GM19239 (cell line): ENCODE results near the gene ERN1.
A peak's percentile ranks its signal among the peaks of the same experiment; 100 is the strongest.

Experiments used
- DNase-seq: peaks from one replicate; pipeline ENCODE4 v3.0.0; 2011; ENCODE audit warnings: low spot score; ENCODE audit not compliant: insufficient read length
- FAIRE-seq: peaks from 2 replicates; lab custom pipeline; 2011; peaks lifted over from hg19 to GRCh38; lab: Jason Lieb, UNC

ERN1 gene

DNA sequence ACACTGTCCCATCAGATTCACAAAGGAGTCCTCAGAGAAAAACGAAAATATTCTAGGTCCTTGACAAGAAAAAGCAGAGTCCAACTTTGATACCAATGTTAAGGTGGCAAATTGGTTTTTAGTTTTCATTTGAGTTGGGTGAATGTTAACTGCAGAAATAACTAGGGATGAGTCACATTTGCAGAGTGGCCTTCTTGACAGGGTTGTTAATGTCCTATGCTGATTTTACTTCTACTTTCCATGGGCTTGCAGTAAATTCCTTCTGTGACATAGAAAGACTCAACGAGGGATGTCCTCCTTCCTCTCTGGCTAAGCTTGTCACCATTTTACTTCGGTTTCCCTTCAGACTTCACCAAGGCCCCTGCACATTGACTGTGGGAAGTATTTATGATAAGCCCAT lies 62.3 kb downstream of the ERN1 start:
- FAIRE-seq: no peak
- no peak for DNase-seq

DNA sequence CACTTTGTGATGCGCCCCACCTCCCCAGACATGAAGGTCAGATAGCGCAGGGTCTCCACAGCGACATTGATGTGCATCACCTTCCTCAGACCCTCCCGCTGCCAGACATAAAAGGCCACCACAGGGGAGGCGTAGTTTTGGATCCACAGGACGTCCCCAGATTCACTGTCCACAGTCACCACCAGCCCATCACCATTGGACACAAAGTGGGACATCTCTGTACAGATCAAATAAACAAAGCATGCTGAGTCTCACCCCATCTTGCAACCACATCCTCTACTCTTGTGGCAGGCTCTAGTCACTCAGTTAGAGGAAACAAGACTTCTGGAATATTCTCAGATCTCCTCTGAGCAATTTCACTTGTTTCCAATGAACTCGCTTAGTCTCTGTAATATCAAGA lies 63.2 kb downstream of the ERN1 start:
- no peak for DNase-seq
- FAIRE-seq: no peak

DNA sequence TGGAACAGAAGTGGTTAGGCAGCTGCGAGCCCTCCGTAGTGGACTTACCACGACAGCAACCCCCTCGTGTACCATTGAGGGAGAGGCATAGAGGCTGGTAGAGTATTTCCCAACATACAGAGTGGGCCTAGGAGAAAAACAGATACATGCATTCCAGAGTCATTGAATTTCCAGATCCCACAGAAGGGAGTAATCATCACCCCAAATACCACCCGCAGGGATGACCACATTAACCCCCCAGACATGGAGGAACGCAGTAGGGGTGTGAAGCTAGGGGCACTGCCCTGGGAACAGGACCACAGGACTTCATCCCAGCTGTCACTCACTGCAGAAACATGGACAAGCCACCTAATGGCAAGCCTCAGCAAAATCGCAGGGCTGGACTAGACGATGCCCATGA lies 64.8 kb downstream of the ERN1 start:
- no peak for FAIRE-seq

DNA sequence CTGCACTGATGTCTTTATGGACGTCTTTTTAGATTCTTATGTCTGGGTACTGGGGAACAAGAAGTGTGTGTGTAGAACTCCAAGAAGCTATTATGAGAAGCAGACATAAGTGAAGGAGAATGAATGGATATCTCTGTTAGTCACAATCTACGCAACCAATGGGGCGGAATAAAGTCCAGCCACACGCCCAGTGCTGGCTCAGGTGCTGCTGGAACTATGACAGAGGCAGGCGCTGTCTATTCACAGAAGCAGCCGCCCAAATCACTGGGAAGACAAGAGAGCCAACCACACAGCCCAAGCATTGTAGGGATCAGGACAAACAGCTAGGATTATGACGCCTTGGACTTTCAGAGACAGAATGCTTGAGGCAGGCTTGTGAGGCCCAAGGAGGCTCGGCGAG lies 65.6 kb downstream of the ERN1 start:
- FAIRE-seq (no peak), DNase-seq (no peak)

More for the DNA sequence above, 64.8 kb downstream of the ERN1 start:
- no peak for DNase-seq

DNA sequence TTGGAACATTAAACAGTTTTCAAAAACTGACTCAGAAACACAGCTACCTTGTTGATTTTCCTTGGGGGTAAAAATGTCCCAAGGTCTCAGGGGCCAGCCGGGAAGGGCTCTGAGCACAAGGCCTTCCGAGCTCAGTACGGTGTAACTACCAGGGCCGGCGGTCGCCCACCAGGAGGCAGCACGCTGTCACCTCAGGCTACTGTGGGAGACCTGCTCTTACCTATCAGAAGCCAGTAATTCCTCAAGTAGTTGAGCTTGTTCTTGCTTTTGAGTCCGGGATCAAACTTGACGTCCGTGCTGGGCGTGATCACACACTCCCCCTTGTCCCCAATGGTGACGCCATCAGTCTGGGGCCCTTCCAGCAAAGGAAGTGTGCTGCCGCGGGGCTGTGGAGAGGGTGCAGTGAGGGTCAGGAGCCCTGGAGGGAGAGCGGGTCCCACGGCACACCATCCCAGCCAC lies 66.1 kb downstream of the ERN1 start:
- no peak for DNase-seq

DNA sequence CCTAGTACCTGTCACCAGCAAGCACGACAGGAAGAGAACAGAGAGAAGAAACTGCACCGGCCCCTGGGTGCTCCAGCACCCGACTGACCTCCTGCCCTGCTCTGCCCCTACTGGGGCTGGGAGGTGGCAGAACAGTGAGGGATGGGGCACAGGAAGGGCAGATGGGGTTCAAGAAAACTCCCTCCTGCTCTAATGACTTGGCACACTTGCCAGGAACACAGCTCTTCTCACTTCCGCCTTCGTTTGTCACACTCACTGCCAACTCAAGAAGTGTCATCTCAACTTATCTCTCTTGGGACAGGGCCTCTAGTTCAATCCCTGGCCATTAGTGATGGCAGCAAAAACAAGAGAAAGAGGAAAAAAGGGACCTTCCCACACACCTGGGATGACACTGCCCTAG lies 66.9 kb downstream of the ERN1 start:
- peak; percentile 30 for DNase-seq
- peak; percentile 82 for FAIRE-seq

More for the DNA sequence above, 66.1 kb downstream of the ERN1 start:
- FAIRE-seq: no peak

DNA sequence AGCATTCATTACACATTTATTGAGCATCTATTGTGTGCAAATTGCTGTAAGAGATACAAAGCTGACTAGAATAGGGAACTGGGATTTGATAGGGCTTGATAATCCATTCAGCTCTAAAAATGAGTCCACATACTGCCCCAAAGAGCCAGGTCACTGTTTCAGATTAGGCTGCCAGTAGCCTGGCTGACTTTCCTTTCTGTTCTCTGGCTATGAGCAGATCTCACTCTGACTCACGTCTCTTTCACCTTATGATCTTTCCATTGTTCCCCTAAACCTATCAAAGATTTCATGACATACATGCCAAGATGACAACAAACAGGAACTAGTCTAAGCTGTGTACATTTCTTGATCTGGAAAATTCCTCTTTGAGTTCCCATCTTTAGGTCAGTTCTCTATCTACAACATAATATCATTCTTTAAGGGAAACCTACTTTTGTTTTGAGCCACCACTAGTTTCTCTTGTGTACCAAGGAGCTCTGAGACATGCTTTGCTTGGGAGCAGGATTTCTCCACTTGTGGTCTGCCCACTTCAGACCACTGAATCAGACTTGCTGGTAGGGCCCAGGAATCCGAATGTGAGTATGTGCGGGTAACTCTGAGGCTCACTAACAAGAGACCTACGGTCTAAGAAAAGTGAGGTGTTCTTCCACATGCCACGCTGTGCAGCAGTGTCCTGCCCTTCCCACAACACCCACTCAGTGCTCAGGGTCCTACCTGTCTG lies 68.6 kb downstream of the ERN1 start:
- peak; percentile 76 for FAIRE-seq

DNA sequence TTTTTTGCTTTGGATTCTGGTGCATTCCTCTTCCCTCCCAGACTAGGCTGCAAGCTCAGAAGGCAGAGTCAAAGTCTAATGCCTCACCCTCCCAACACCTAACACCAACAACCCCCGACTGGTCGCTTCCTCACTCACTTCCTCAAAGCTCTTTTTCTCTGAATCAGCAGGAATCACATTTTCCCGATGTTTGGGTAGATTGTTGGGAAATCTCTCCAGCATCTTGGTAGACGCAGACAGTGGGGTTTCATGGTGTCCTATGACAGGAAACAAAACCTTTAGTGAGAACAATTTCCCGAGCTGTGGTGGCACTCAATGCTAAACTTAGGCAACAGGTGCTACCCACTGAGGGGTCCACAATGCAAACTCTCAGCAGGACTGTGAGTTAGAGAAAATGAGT lies 69.6 kb downstream of the ERN1 start:
- DNase-seq (no peak), FAIRE-seq (peak; percentile 80)

More for the DNA sequence above, 68.6 kb downstream of the ERN1 start:
- DNase-seq: peak; percentile 41

DNA sequence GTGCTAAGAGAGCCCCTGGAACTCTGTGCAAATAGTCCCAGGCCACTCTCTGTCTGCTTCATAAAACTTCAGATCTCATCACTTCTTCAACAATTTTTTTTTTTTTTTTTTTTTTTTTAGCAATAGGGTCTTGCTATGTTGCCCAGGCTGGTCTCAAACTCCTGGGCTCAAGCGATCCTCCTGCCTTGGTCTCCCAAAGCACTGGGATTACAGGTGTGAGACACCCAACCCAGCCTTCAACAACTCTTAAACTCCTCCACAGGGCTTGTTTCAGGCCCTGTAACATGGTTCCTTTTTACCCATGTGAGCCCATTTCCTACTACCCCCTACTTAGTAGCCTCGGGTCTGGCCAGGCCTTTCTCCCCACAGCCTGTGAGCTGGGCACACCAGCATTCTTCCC lies 70.2 kb downstream of the ERN1 start:
- FAIRE-seq (no peak), DNase-seq (no peak)

DNA sequence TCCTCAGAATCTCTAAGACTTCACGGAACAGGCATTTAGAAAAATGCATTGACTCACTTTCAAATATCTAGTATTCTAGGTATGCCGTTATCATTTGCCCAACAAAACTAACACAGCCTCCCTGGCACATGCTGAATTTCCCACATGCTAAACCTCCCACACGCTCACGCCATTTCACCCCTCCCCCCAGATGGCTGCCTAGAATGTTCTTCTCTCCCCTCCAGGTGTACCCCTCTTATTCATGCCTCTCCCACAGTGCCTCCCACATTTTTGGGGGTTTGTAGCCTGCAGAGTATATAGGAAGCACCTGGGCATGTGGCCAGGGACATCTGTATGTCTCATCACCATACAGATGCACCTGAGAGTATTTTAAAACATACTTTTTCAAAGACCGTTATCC lies 71.3 kb downstream of the ERN1 start:
- DNase-seq (no peak), FAIRE-seq (no peak)

DNA sequence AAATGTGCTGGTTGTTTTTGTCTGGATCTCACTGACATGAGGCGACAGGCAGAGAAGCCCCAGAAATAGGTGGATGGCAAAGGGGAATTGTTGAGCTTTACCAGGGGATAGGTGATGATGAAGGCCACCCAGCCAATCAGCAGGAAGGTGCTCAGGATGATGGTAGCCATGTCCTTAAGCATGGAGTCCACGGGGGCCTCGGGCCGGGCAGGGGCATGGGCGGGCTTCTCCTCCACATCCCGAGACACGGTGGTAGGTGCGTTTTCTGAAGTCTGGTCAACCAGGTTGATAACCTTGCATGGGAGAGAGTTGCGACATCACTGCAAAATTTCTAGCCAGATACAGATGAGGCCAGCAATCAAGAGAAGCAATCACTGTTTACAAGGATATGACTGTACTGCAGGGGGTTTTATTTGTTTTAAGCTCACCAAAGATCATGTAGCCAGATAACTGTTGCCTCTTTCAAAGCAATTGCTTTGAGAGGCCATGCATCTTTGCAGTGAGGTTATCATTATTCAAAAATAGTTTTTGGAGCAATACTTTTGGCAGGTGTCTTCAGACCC lies 72.2 kb downstream of the ERN1 start:
- no peak for FAIRE-seq
- no peak for DNase-seq

DNA sequence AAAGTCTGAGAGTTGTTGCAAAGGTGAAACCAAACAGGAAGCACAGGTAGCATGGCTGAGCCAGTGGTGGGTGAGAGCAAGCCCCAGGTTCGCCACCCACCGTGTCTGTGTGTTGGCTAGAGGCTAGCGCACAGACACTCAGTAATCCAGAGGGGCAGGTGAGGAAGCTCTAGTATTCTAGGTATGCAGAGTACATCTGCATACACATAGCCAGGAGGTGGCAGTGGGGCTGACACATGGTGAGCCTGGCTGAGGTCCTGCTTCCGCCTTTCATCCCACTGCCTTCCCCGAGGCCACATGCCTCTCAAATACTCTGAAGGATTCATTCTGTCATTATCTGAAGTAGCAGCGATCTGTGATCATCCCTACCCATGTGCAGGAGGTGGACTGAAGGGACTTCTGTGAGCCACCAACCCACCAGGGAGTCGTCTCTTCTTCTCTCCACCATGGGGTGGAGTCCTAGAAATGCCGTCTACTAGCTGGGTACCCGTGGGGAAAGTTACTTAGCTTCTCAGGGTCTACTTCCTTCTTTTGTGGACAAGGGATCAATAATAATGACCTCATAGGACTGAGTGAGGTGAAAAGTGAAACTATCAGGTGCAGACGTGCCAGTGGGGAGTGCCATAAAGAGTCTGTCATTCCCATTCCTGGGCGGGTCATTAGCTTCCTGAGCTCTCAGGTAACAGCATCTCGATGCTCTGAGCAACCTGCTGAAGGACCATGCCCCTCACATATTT lies 73.5 kb downstream of the ERN1 start:
- DNase-seq: peak; percentile 82
- FAIRE-seq: peak; percentile 92

DNA sequence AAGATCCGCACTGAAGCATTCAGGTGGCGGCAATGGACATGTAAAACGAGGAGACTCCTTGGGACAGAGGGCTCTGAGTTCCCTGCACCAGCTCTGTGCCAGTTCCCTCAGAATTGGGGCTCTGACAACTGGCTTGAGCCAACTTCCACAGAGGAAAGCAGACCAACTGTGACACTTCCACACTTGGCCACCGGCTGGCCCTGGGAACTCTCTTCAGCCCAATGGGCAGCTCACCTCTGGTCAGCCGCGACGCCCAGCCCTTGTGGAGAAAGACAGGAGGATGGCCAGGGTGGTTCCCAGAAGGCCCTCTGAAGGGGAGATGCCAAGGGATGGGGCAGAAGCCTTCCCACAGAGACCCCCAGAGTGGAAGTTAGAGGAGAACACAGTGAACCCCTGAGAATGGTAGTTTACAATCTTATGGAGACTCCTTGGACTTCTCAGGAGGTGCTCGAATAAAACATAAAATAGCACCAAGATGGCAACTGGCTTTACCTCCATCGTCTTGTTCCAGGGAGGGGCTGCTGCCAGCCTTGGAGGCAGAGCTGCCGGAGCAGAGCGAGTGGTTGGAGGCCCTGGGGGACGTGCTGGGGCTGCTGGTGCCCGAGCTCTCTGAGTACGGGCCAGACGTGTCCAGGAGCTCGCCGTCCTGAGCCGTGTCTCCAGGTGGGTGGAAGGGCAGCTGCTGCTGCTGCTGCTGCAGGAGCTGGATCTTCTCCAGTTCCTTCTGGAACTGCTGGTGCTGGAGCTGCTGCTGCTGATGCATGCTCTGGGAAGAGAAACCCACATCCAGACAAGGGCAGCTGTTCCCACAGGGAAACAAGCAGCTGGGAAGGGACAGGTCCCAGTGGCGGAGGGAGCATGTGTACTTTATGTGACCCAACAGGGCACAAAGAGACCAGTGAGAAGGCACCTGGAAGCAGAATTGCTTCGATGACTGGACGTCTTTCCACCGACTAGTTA lies 74.5 kb downstream of the ERN1 start:
- FAIRE-seq (no peak), DNase-seq (no peak)

DNA sequence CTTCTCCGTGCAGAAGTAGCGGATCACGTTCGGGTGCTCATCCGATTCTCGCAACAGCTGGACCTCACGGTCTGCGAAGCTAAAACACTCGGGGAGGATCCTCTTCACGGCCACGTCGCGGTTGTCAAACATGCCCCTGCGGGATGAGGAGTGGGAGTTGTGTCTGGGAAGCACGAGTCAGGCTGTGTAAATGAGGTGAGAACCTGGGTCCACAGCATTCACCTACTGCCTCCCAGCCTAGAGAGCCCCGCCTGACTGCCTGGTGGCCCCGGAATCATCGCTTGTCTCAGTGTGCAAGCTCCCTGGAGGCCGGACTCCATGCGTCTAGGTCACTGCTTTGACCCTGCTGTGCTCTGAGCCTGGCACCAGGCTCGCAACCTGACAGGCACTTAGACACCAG lies 75.6 kb downstream of the ERN1 start:
- no peak for DNase-seq
- FAIRE-seq: no peak

DNA sequence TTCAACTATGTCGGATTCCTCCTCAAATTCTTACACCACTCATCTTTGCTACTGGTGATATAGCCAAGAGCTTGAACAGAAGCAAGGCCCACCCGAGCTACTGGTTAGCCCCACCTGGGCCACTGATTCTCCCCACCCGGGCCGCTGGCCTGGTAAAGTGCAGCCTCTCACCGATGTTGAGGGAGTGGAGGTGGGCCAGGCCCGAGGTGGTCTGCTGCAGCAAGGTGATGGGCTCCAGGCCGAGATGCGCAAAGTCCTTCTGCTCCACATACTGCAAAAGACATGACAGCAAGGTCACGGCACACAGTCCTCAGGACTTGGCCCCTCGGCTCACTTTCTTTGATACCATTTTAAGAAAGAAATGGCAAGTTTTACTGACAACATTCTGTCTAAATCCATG lies 76.8 kb downstream of the ERN1 start:
- DNase-seq (no peak), FAIRE-seq (no peak)

DNA sequence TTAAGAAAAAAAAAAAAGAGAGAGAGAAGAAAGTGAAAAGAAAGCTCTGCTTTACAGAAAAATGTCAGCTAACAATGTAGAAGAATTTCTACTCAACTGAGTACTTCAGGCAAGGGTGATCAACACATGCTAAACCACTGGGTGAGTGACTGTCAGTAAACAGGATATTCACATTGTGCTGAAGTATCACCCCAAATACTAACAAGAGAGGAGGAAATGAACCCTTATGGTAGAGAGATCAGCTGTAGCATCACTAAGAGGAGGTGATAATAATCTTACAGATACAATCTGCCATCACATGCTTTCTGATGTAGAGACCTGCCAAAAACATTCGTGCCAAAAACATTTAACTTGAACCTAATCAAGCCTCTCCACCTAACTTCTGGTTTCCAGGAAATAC lies 78.8 kb downstream of the ERN1 start:
- FAIRE-seq (no peak), DNase-seq (no peak)

DNA sequence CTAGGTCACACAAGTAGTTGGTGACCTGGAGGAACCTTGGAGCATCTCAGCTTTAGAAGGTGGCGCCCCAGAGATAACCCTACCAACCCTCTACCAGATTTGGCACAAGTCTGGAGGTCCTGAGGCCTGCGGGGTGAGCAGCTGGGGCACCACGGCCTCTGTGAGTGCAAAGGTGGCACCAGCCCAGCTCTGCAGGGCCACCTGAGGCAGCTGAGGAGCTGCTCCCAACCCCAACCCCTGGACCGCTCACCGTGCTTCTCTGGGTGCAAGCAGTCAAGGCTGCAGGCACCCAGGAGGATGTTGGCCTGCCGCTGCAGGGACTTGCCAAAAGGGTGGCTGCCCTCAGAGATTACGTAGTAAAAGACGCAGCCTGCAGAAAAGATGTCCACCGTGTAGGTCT lies 81.1 kb downstream of the ERN1 start:
- DNase-seq (no peak), FAIRE-seq (no peak)

DNA sequence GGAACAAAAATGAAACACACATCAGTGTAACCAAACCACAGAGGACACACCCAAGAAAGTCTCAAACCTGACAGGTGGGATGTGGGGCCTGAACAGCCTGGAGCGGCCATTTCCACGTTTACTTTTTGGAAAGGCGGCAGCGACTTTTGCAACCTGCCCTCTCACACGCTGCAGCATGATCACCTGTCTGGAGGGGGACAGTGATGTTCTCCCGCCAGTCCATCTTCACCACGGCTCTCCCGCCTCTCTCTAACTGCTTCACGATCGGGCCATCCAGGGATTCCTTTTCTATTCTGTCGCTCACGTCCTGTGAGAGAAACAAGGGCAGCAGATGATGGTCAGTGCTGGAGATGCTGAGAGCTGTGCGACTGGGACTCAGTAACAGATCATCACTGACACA lies 84.8 kb downstream of the ERN1 start:
- no peak for FAIRE-seq

DNA sequence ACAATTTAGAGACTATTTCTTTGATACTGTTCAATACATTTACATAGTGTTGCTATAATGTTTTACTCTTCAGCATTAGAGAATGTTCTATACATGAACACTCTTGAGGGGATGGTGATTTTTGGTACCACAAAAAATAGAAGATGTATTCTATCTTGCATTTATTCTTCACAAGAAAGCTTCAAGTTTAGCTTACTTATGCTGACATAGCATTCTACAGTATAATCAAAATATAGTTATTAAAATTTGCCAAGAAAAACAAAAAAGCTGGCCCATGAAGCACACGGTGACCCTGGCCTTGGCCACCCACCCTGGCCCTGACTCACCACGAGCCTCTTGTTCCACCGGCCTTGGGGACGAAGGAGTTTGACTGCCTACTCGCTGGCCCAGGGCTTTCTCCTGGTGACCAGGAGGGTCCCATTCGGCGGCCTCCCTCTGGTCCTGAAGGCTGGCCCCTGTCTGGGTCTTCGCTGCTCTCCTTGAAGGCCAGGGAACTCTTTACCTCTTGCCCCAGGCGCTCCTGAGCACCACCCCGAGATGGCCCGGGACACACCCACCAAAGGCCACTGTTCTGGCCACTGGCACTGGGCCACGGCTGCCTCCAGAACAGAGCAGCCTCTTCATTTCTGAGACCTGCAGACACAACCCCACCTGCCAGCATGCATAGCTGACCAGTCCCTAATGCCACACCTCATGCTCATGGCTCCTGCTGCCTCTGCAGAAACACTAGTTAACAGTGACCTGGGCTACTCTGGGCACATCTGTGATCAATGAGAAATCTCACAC lies 87.1 kb downstream of the ERN1 start:
- FAIRE-seq (no peak), DNase-seq (no peak)

More for the DNA sequence above, 84.8 kb downstream of the ERN1 start:
- DNase-seq: no peak

DNA sequence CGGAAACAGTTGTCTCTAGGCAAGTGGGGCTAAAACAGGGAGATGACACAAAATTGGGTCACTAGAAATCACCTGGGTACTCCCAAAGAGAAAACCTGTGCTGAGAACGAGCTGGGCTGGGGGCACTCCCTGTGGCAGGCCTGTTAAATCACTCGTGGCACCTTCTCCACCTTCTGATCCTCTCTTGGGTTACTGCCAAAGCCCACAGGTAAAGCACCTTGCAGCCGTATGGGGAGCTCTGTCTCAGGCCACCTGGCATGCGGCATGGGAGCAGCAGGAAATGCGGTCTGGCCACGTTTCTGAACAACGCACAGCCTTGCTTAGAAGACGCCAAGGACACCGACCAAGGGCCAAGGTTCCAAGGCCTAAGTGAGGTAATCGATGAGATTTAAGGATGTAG lies 88.0 kb downstream of the ERN1 start:
- FAIRE-seq (no peak), DNase-seq (no peak)
